ENCODE data around the gene TRAPPC12.

TRAPPC12 gene

GRCh38 chr2:3500326-3500899 is 120.9 kb downstream of the TRAPPC12 start:
- H3K4me1 ChIP-seq (ENCODE audit: control insufficient read depth, low read length), result no peaks in the 10 kb centered on the region
- H3K9me2 ChIP-seq (replicated peaks; ENCODE audit: control insufficient read depth, low read length), result no peaks in the 10 kb centered on the region
- H3F3A ChIP-seq (ENCODE audit: control insufficient read depth, insufficient read depth), result no peaks in the 10 kb centered on the region
- H3K36me3 ChIP-seq (ENCODE audit: control insufficient read depth, low read length), result peaks cover 44% of the 10 kb centered on the region
- H3K27me3 ChIP-seq (ENCODE audit: control insufficient read depth, low read length), result no peaks in the 10 kb centered on the region
- no peaks in the 10 kb centered on the region for H4K20me1 ChIP-seq (ENCODE audit: control insufficient read depth, insufficient read depth, low read depth, low read length)
- no peak overlapping the region for H3K4me2 ChIP-seq (ENCODE audit: low read length)
- no peaks in the 10 kb centered on the region for H3K9me3 ChIP-seq (ENCODE audit: control insufficient read depth, insufficient read depth, low read length)
- H3K27ac ChIP-seq (ENCODE audit: low read depth, low read length), result no peak overlapping the region
- no peaks in the 10 kb centered on the region for H3K79me2 ChIP-seq (ENCODE audit: control insufficient read depth, low read length)
- no peak overlapping the region for H3K4me3 ChIP-seq (ENCODE audit: low read length)
- TF ChIP-seq EZH2phosphoT487 (IDR thresholded peaks at IDR 0.05; ENCODE audit: borderline replicate concordance, low read length) (no peak), CTCF (IDR thresholded peaks at IDR 0.05; ENCODE audit: low read depth, low read length, poor library complexity, severe bottlenecking) (no peak)

GRCh38 chr2:3503046-3503445 is 123.6 kb downstream of the TRAPPC12 start:
- H4K20me1 ChIP-seq (ENCODE audit: control insufficient read depth, insufficient read depth, low read depth, low read length), result no peaks in the 10 kb centered on the region
- no peaks in the 10 kb centered on the region for H3K27me3 ChIP-seq (ENCODE audit: control insufficient read depth, low read length)
- no peaks in the 10 kb centered on the region for H3F3A ChIP-seq (ENCODE audit: control insufficient read depth, insufficient read depth)
- H3K4me2 ChIP-seq (ENCODE audit: low read length), result no peak overlapping the region
- TF ChIP-seq EZH2phosphoT487 (IDR thresholded peaks at IDR 0.05; ENCODE audit: borderline replicate concordance, low read length) (no peak), CTCF (IDR thresholded peaks at IDR 0.05; ENCODE audit: low read depth, low read length, poor library complexity, severe bottlenecking) (no peak)
- H3K79me2 ChIP-seq (ENCODE audit: control insufficient read depth, low read length), result no peaks in the 10 kb centered on the region
- no peaks in the 10 kb centered on the region for H3K9me3 ChIP-seq (ENCODE audit: control insufficient read depth, insufficient read depth, low read length)
- peaks cover 38% of the 10 kb centered on the region for H3K36me3 ChIP-seq (ENCODE audit: control insufficient read depth, low read length)
- H3K27ac ChIP-seq (ENCODE audit: low read depth, low read length), result no peak overlapping the region
- H3K4me1 ChIP-seq (ENCODE audit: control insufficient read depth, low read length), result no peaks in the 10 kb centered on the region
- no peaks in the 10 kb centered on the region for H3K9me2 ChIP-seq (replicated peaks; ENCODE audit: control insufficient read depth, low read length)
- no peak overlapping the region for H3K4me3 ChIP-seq (ENCODE audit: low read length)

- H3F3A ChIP-seq (ENCODE audit: control insufficient read depth, insufficient read depth), result no peaks in the 10 kb centered on the region
- no peaks in the 10 kb centered on the region for H3K9me3 ChIP-seq (ENCODE audit: control insufficient read depth, insufficient read depth, low read length)
- H3K4me3 ChIP-seq (ENCODE audit: low read length), result no peak overlapping the region
- no peaks in the 10 kb centered on the region for H3K9me2 ChIP-seq (replicated peaks; ENCODE audit: control insufficient read depth, low read length)
- H3K4me2 ChIP-seq (ENCODE audit: low read length), result no peak overlapping the region
- no peaks in the 10 kb centered on the region for H4K20me1 ChIP-seq (ENCODE audit: control insufficient read depth, insufficient read depth, low read depth, low read length)
- TF ChIP-seq EZH2phosphoT487 (IDR thresholded peaks at IDR 0.05; ENCODE audit: borderline replicate concordance, low read length) (no peak), CTCF (IDR thresholded peaks at IDR 0.05; ENCODE audit: low read depth, low read length, poor library complexity, severe bottlenecking) (no peak)
- peaks cover 36% of the 10 kb centered on the region for H3K36me3 ChIP-seq (ENCODE audit: control insufficient read depth, low read length)
- H3K4me1 ChIP-seq (ENCODE audit: control insufficient read depth, low read length), result no peaks in the 10 kb centered on the region
- no peak overlapping the region for H3K27ac ChIP-seq (ENCODE audit: low read depth, low read length)
- no peaks in the 10 kb centered on the region for H3K79me2 ChIP-seq (ENCODE audit: control insufficient read depth, low read length)
- no peaks in the 10 kb centered on the region for H3K27me3 ChIP-seq (ENCODE audit: control insufficient read depth, low read length)
These were observed 124.0 kb downstream of the TRAPPC12 start for GRCh38 chr2:3503483-3503882.
